T-helper 2 cell (primary cell): Measurements from ENCODE around the gene KIF25.
A peak's percentile ranks its signal among the peaks of the same experiment; 100 is the strongest.

Experiments
- DNase-seq, 5 experiments: peaks; one replicate each; pipeline versions ENCODE4 v3.0.0 to v3.0.0-alpha.2; 2012 to 2022

Gene KIF25

GRCh38 chr6:168073937-168074730 is 76.7 kb downstream of the KIF25 start:
- DNase-seq, result no peak

DNA sequence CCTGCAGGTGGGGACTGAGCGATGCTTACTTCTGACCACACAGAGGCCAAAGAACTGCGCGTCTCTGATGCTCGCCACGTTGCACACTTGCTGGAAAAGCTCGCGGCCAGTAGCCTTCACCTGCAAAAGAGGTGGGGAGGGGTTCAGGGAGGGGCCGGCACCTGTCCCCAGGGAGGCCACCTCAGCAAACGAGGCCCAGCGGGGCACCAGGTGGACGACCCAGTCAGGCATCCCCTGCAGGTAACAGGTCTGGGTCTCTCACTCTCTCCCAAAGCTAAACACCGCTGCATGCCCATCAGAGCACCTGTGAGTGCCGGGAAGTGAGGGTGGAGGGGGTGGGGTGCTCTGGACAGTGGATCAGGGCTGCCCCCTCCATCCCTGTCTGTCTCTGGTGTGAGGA is 77.7 kb downstream of the KIF25 start:
- DNase-seq, result no peak

- no peak for DNase-seq
Observed at GRCh38 chr6:168075787-168076202, 78.3 kb downstream of the KIF25 start.

- peak in 1 of 5 experiments; percentile 60 for DNase-seq
Observed at GRCh38 chr6:168077401-168077800, 79.9 kb downstream of the KIF25 start.

- no peak for DNase-seq
Observed at GRCh38 chr6:168078175-168078942, 80.9 kb downstream of the KIF25 start.

DNA sequence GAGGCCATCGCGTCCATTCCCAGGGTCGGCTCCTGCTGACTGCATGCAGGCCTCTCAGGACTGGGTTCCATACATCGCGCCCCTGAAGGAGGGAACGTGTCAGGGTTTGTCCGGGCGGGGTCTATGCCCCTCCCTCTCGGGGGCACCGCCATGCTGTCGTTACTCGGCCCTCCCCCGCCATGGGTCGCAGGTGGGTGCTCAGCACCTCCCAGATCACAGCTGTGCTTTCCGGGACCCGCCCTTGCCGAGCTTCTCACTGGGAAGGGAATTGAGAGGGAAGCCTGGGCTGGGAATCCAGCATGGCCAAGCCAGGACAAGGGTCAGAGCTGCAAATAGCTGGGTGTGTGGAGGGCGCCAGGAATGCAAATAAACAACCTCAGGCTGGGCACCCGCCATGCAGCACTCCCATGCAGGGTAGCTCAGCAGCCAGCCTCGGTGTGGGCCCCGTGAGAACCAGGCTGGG is 81.5 kb downstream of the KIF25 start, which contains the start of gene FRMD1:
TSS of gene FRMD1 (minus strand) at position 270 of the 463 bp plus-strand sequence. CDS start at position 152, 118 bp downstream.
- DNase-seq, result no peak

DNA sequence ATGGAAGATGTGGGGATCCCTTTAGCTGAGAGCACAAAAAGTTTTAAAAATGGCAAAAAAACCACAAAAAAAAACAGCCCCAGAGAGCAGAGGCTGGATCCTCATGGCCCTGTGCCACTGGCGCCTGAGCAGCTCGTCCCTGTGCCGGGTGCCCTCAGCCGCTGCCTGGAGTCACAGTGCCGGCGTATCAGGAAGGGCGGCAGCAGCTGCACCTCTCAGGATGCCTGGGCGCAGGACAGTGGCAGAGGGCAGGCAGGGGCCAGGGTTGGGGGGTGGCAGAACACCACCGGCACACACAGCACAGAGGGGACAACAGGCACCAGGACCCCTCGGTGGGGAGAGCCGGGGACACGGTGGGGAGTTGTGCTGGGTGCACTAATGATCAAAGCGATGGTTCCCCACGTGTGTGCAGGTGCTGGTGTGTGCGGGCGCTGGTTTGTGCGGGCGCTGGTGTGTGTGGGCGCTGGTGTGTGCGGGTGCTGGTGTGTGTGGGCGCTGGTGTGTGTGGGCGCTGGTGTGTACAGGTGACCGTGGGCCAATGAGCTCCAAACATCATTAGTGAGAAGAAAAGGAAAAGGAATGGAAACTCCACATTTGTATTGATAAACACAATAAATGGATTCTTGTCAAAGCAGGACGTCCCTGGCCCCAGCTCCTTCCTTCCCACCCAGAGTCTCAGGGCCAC is 83.1 kb downstream of the KIF25 start:
- DNase-seq, result no peak

GRCh38 chr6:168081858-168082546 is 84.5 kb downstream of the KIF25 start:
- no peak for DNase-seq

DNA sequence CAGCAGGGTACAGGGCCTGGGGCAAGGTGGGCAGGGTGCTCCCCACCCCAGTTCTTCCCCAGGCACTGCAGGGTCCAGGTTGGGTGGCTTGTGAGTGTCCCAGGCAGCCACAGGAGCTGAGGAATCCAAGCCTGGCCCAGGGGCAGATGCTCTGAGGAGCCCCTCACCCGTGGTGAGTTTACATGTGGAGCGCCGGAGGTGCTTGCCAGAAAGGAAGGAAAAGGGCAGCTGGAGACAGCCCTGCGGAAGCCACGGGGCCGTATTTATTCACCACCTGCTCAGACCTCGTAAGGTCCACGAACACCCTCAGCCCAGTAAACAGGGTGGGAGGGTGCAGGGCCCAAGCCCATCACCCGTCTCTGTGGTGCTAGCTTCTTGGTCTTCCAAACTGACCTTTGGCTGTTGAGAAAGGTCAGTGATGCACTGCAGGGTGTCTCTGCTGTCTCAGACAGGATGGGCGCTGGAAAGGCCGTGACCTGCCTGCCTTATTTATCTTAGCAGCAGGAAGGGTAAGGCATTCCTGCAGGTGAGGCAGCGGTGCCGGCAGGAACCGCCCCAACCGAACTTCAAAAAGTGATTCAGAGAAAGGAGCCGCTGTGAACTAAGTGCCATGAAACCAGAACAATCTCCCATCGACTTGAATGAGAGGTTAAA is 85.5 kb downstream of the KIF25 start:
- no peak for DNase-seq

DNA sequence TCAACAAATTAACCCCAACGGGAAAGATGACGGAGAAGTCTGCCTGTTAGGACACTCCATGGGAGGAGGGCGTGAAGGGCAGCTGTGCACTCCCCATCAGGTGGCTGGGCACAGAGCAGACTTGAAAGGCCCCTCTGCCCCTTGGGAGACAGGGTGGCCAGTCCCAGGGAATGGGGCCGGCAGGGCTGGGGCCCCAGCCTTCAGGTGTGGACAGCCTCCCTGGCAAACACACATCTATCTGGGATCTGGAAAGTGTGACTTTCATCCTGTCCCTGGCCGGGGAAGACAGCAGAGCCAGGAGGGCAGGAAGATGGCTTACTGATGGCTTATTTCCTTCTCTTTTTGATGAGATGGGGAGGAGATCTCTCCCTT is 86.0 kb downstream of the KIF25 start:
- DNase-seq, result no peak

- DNase-seq, result no peak
Observed at GRCh38 chr6:168084465-168085160, 87.1 kb downstream of the KIF25 start.

DNA sequence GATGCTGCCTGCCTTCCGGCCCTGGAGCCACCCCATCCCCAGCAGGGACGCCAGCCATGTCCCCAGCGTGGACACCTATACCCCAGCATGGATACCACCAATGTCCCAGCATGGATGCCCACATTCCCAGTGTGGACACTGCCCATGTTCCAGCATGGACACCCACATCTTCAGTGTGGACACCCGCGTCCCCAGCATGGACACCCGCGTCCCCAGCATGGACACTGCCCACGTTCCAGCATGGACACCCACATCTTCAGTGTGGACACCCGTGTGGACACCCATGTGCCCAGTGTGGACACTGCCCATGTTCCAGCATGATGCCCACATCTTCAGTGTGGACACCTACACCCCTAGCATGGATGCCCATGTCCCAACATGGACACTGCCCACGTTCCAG is 88.6 kb downstream of the KIF25 start:
- no peak for DNase-seq

GRCh38 chr6:168086616-168087015 is 89.1 kb downstream of the KIF25 start:
- DNase-seq, result no peak

DNA sequence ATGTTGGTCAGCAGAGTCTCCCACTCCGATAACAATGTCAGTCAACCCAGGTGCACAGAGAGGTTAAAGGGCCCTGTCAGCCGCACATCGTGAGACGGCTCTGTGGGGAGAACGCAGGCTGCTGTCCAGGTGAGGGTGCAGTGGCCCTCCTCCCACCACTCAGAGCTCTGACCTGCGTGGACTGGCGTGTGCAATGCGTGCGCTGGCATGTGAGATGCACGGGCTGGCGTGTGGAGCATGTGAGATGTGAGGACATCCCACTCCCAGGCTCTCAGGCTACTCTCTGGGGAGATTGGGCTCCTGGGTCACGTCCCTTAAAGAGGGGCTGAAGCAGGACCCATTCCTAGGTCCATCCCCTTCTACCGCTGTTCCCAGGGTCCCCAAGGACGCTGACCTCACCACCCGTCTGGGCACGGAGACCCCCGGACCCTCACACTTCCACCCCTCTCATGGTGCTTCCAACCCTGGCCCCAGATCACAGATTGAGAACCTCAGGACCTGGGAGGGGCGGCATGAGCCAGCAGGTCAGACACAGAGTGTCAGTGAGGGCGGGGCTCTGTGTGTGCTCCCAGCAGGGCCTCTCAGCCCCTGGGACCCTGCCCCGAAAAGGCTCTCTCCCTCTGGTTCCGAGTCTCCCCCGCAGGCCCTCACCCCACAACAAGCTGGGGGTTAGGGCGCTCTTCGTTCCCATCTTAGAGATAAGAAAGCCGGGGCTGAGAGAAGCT is 90.1 kb downstream of the KIF25 start:
- no peak for DNase-seq

DNA sequence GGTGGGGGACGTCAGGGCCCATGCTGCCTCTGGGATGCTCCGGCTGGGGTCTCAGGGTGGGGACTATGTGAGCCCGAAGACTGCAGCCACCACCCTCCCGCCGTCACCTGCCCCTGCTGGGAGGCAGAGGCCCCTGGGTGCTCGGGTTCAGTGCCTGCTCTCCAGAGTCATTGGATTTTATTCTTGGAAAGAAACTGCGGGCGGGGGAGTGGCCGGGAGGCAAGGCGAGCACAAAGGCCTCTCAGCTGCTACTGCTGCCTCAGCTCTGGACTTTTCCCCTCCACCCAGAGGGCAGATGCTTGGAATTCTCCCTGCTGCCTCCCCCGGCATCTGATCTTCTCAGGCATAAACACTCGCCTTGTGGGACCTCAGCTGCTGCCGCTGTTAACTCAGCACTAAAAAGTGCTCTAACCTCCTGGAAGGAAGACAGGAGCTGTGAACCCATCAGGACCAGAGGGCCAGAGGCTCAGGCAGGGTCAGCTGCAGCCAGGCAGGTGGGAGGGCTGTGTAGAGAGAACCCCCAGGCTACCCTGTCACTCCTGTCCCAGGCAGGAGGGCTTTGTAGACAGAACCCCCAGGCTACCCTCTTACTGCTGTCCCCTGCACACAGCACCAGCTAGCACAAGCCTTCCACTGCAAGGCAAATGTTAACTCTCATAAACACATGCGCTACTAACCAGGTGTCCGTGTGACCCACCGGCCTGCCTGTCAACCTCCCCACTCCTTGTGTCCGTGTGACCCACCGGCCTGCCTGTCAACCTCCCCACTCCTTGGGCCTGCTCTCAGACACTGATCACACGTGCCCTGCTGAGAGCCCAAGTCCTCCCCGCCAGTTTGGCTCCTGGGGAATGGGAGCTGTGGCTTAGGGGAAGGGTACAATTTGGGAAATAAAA is 90.9 kb downstream of the KIF25 start:
- DNase-seq, result no peak

- DNase-seq, result no peak
Observed at GRCh38 chr6:168089186-168090063, 92.0 kb downstream of the KIF25 start.

- no peak for DNase-seq
Observed at GRCh38 chr6:168090064-168090690, 92.7 kb downstream of the KIF25 start.

DNA sequence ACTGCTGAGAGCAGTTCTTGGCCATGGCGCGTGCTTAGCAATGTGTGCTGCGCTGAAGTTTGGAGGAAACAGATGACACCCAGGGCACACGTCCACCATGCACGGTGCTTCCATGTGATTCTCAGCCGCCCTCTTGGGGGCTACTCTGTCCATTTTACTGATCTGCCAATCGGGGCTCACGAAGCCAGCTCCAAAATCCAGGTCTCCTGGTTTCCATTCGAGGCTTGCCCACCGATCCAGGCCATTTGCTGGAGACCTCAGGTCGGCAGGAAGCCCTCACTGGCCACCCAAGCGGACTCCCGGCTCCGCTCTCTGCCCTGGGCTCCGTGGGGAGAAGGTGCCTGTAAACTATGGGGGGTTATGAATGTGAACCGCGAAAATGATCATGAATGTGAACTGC is 93.2 kb downstream of the KIF25 start:
- no peak for DNase-seq
